Measurements from ENCODE around the gene AIFM2.

AIFM2 gene

GRCh38 chr10:70090951-70091350, 41.7 kb downstream of the AIFM2 start:
- TF ChIP-seq SIN3A (IDR thresholded peaks at IDR 0.05; ENCODE audit: borderline replicate concordance, insufficient read depth, low read length) (no peak), FOXP2 (optimal IDR thresholded peaks at IDR 0.05; ENCODE audit: borderline replicate concordance, extremely low read depth, extremely low read length, insufficient read depth) (no peak), TAF1 (IDR thresholded peaks at IDR 0.05; ENCODE audit: borderline replicate concordance, insufficient read depth, low read length) (no peak), POLR2AphosphoS5 (IDR thresholded peaks at IDR 0.05; ENCODE audit: low read depth, low read length) (no peak), REST (IDR thresholded peaks at IDR 0.05; ENCODE audit: insufficient read depth in 1 of 2, low read depth in 2 of 2, low read length in 2 of 2) (no peak)

- TF ChIP-seq SIN3A (IDR thresholded peaks at IDR 0.05; ENCODE audit: borderline replicate concordance, insufficient read depth, low read length): no peak
- TF ChIP-seq REST (IDR thresholded peaks at IDR 0.05; ENCODE audit: insufficient read depth in 1 of 2, low read depth in 2 of 2, low read length in 2 of 2): no peak
- TF ChIP-seq TAF1 (IDR thresholded peaks at IDR 0.05; ENCODE audit: borderline replicate concordance, insufficient read depth, low read length): no peak
- no peak for TF ChIP-seq FOXP2 (optimal IDR thresholded peaks at IDR 0.05; ENCODE audit: borderline replicate concordance, extremely low read depth, extremely low read length, insufficient read depth)
- no peak for TF ChIP-seq POLR2AphosphoS5 (IDR thresholded peaks at IDR 0.05; ENCODE audit: low read depth, low read length)
Observed at GRCh38 chr10:70090013-70090412, 42.6 kb downstream of the AIFM2 start.

- TF ChIP-seq POLR2AphosphoS5 (IDR thresholded peaks at IDR 0.05; ENCODE audit: low read depth, low read length) (no peak), REST (IDR thresholded peaks at IDR 0.05; ENCODE audit: insufficient read depth in 1 of 2, low read depth in 2 of 2, low read length in 2 of 2) (no peak), SIN3A (IDR thresholded peaks at IDR 0.05; ENCODE audit: borderline replicate concordance, insufficient read depth, low read length) (no peak), TAF1 (IDR thresholded peaks at IDR 0.05; ENCODE audit: borderline replicate concordance, insufficient read depth, low read length) (no peak), FOXP2 (optimal IDR thresholded peaks at IDR 0.05; ENCODE audit: borderline replicate concordance, extremely low read depth, extremely low read length, insufficient read depth) (no peak)
Observed at GRCh38 chr10:70088308-70088698, 44.3 kb downstream of the AIFM2 start.

GRCh38 chr10:70087616-70088307, 44.9 kb downstream of the AIFM2 start:
- TF ChIP-seq FOXP2 (optimal IDR thresholded peaks at IDR 0.05; ENCODE audit: borderline replicate concordance, extremely low read depth, extremely low read length, insufficient read depth): no peak
- TF ChIP-seq TAF1 (IDR thresholded peaks at IDR 0.05; ENCODE audit: borderline replicate concordance, insufficient read depth, low read length): no peak
- TF ChIP-seq SIN3A (IDR thresholded peaks at IDR 0.05; ENCODE audit: borderline replicate concordance, insufficient read depth, low read length): no peak
- TF ChIP-seq POLR2AphosphoS5 (IDR thresholded peaks at IDR 0.05; ENCODE audit: low read depth, low read length): no peak

GRCh38 chr10:70085975-70086613, 46.5 kb downstream of the AIFM2 start:
- TF ChIP-seq SIN3A (IDR thresholded peaks at IDR 0.05; ENCODE audit: borderline replicate concordance, insufficient read depth, low read length): no peak
- no peak for TF ChIP-seq REST (IDR thresholded peaks at IDR 0.05; ENCODE audit: insufficient read depth in 1 of 2, low read depth in 2 of 2, low read length in 2 of 2)
- TF ChIP-seq FOXP2 (optimal IDR thresholded peaks at IDR 0.05; ENCODE audit: borderline replicate concordance, extremely low read depth, extremely low read length, insufficient read depth): no peak
- no peak for TF ChIP-seq TAF1 (IDR thresholded peaks at IDR 0.05; ENCODE audit: borderline replicate concordance, insufficient read depth, low read length)
- TF ChIP-seq POLR2AphosphoS5 (IDR thresholded peaks at IDR 0.05; ENCODE audit: low read depth, low read length): no peak

Data from PFSK-1 (cell line).